Progenitor cell of endocrine pancreas (in vitro differentiated cells): Measurements from ENCODE around the gene OR2K2. TPM values are rescaled to one million over a fixed set of nuclear protein-coding genes. Genes with fewer than 3 reads are reported as not detected.
"Not testable (repeated sequence)": the region's sequence is repeated elsewhere in the genome, so short reads cannot be mapped to it uniquely, and the experiment has no call there.

ENCODE experiments used
- DNase-seq: peaks from one replicate; pipeline ENCODE4 v3.0.0; 2021; ENCODE audit warnings: low spot score; ENCODE audit not compliant: unreplicated experiment
- H3K27ac Mint-ChIP-seq: 2 replicates; pipeline ENCODE4 v1.8.0; 2021; ENCODE audit warnings: mild to moderate bottlenecking, moderate library complexity, mixed read lengths
- H3K27me3 Mint-ChIP-seq: 2 replicates; pipeline ENCODE4 v1.8.0; 2021; ENCODE audit warnings: mixed read lengths
- H3K36me3 Mint-ChIP-seq: 2 replicates; pipeline ENCODE4 v1.8.0; 2022; ENCODE audit warnings: mixed read lengths; ENCODE audit not compliant: insufficient read depth
- H3K4me1 Mint-ChIP-seq: 2 replicates; pipeline ENCODE4 v1.8.0; 2021; ENCODE audit warnings: low read depth, mixed read lengths
- H3K4me3 Mint-ChIP-seq: 2 replicates; pipeline ENCODE4 v1.8.0; 2021; ENCODE audit warnings: low read depth, mild to moderate bottlenecking, moderate library complexity, mixed read lengths
- H3K9me3 Mint-ChIP-seq: 2 replicates; pipeline ENCODE4 v1.8.0; 2021; ENCODE audit warnings: low read depth, mixed read lengths
- total RNA-seq: library from RNA; stranded (reverse); gene quantifications from 2 replicates; pipeline ENCODE4 v1.2.1, GENCODE V29; 2021
- TF ChIP-seq, protein P1 (sequence below): fragments of 200-600 bp; sonication (generic); IDR thresholded peaks from one replicate; pipeline ENCODE4 v1.5.0; 2021; ENCODE audit warnings: antibody characterized with exemption, mild to moderate bottlenecking; ENCODE audit not compliant: unreplicated experiment

Gene OR2K2
- total RNA-seq, 1 donor from 2014 or later = not detected

DNA sequence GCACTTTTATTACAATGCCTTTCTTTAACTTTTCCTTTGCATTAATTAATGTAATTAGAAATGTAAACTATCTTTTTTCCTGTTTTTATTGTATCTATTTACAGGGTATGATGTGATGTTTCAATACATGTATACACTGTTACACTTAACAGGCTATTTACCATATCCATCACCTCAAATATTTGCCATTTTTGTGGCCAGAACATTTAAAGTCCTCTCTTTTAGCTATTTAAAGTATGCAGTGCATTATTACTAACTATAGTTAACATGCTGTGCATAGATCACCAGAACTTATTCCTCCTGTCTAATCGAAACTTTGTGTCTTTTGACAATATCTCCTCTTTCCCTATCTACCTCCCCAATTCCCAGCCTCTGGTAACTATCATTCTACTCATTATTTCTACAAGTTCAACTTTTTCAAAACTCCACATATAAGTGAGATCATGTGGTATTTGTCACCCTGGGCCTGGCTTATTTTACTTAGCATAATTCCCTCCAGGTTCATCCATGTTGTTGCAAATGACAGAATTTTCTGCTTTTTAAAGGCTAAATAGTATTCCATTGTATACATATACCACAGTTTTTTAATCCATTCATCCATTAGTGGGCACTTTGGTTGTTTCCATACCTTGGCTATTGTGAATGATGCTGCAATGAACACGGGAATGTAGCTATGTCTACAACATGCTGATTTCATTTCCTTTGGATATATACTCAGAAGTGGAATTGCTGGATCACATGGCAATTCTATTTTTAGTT lies 32.8 kb downstream of the OR2K2 start:
- Mint-ChIP-seq H3K27ac (no peak overlapping the region), H3K4me3 (no peak overlapping the region), H3K36me3 (no peaks in the 10 kb centered on the region), H3K9me3 (no peaks in the 10 kb centered on the region), H3K27me3 (no peaks in the 10 kb centered on the region), H3K4me1 (peaks cover 7% of the 10 kb centered on the region)
- DNase-seq = no peak
- TF ChIP-seq, protein P1, sequence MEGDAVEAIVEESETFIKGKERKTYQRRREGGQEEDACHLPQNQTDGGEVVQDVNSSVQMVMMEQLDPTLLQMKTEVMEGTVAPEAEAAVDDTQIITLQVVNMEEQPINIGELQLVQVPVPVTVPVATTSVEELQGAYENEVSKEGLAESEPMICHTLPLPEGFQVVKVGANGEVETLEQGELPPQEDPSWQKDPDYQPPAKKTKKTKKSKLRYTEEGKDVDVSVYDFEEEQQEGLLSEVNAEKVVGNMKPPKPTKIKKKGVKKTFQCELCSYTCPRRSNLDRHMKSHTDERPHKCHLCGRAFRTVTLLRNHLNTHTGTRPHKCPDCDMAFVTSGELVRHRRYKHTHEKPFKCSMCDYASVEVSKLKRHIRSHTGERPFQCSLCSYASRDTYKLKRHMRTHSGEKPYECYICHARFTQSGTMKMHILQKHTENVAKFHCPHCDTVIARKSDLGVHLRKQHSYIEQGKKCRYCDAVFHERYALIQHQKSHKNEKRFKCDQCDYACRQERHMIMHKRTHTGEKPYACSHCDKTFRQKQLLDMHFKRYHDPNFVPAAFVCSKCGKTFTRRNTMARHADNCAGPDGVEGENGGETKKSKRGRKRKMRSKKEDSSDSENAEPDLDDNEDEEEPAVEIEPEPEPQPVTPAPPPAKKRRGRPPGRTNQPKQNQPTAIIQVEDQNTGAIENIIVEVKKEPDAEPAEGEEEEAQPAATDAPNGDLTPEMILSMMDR = no peak

- H3K4me3 Mint-ChIP-seq = no peak overlapping the region
- TF ChIP-seq, protein P1 = no peak
- peaks cover 7% of the 10 kb centered on the region for H3K4me1 Mint-ChIP-seq
- no peak overlapping the region for H3K27ac Mint-ChIP-seq
- no peak for DNase-seq
- no peaks in the 10 kb centered on the region for H3K9me3 Mint-ChIP-seq
- no peaks in the 10 kb centered on the region for H3K36me3 Mint-ChIP-seq
- H3K27me3 Mint-ChIP-seq = no peaks in the 10 kb centered on the region
Measured at GRCh38 chr9:111294691-111295451, 35.2 kb downstream of the OR2K2 start.

DNA sequence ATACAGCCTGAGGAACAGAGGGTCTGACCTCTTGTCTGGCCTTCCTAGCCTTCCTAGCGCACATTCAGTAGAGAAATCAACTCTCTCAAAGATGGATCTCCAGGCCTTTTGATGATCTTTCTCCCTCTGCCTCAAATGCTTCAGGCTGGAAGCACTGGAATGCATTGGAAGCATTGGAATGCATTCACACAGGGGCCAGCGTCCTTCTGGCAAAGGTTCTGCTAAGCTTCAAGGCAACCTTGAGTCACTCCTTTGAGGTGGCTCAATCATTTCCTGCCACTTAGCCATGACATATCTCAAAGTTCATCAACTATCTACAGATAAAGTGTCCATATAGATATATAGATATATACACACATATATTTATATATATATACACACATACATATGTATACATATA lies 42.9 kb downstream of the OR2K2 start:
- no peaks in the 10 kb centered on the region for H3K9me3 Mint-ChIP-seq
- no peak for DNase-seq
- H3K27me3 Mint-ChIP-seq = no peaks in the 10 kb centered on the region
- no peak overlapping the region for H3K4me3 Mint-ChIP-seq
- TF ChIP-seq, protein P1 = no peak
- no peak overlapping the region for H3K27ac Mint-ChIP-seq
- H3K4me1 Mint-ChIP-seq = no peaks in the 10 kb centered on the region
- no peaks in the 10 kb centered on the region for H3K36me3 Mint-ChIP-seq

- Mint-ChIP-seq H3K27me3 (no peaks in the 10 kb centered on the region), H3K36me3 (no peaks in the 10 kb centered on the region), H3K9me3 (peaks cover 4% of the 10 kb centered on the region), H3K4me1 (peaks cover 3% of the 10 kb centered on the region), H3K27ac (no peak overlapping the region), H3K4me3 (no peak overlapping the region)
- TF ChIP-seq, protein P1 = no peak
- no peak for DNase-seq
Measured at GRCh38 chr9:111284703-111285102, 45.3 kb downstream of the OR2K2 start.

DNA sequence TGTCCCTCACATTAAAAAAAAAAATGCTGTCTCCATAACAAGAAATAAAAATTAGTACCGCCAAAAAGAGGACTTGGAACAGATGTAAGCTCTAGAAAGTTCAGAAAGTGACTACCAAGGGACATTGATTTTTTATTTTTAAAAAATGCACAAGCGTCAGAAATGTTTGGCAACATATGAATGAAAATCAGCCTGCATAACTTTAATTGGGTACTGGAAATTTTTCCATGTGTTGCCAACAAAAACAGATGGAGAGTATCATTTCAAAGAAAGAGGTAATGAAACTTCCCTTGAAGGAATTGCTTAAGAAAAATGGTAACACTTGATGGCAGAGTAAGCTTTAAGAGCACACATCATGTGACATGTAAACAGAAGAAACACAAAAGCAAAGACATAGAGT lies 47.2 kb downstream of the OR2K2 start:
- H3K4me1 Mint-ChIP-seq = peaks cover 3% of the 10 kb centered on the region
- TF ChIP-seq, protein P1 = no peak
- DNase-seq = no peak
- H3K4me3 Mint-ChIP-seq = no peak overlapping the region
- H3K27me3 Mint-ChIP-seq = no peaks in the 10 kb centered on the region
- no peaks in the 10 kb centered on the region for H3K36me3 Mint-ChIP-seq
- peaks cover 4% of the 10 kb centered on the region for H3K9me3 Mint-ChIP-seq
- H3K27ac Mint-ChIP-seq = no peak overlapping the region

- not testable (repeated sequence) for H3K9me3 Mint-ChIP-seq, H3K4me3 Mint-ChIP-seq, H3K27ac Mint-ChIP-seq, H3K4me1 Mint-ChIP-seq, DNase-seq, H3K36me3 Mint-ChIP-seq, H3K27me3 Mint-ChIP-seq
Measured at GRCh38 chr9:111280795-111281194, 49.2 kb downstream of the OR2K2 start.
